ENCODE measurements around the gene CUBN.

DNA sequence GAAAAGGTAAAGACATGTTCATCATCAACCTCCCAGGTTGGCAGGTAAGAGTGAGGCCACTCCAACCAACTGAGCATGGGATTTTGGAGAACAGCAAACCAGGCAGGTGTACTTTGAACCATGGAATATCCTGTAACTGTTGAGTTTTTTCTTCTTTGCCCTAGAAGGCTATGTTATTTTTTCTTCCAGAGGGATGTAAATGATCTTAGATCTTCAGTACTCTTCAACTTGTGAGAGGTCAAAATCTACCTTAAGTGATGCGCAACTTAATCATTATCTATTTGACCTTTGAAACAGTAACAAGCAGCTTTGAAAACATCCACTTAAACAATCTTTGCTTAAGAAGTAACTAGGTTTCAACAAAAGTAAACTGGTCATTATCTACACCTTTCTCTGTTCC, at the start of gene CUBN:
- no peak for TF ChIP-seq POLR2AphosphoS5 (IDR thresholded peaks at IDR 0.05)
- TF ChIP-seq, protein P1, sequence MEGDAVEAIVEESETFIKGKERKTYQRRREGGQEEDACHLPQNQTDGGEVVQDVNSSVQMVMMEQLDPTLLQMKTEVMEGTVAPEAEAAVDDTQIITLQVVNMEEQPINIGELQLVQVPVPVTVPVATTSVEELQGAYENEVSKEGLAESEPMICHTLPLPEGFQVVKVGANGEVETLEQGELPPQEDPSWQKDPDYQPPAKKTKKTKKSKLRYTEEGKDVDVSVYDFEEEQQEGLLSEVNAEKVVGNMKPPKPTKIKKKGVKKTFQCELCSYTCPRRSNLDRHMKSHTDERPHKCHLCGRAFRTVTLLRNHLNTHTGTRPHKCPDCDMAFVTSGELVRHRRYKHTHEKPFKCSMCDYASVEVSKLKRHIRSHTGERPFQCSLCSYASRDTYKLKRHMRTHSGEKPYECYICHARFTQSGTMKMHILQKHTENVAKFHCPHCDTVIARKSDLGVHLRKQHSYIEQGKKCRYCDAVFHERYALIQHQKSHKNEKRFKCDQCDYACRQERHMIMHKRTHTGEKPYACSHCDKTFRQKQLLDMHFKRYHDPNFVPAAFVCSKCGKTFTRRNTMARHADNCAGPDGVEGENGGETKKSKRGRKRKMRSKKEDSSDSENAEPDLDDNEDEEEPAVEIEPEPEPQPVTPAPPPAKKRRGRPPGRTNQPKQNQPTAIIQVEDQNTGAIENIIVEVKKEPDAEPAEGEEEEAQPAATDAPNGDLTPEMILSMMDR (IDR thresholded peaks at IDR 0.05), result no peak

Data from prostate gland (tissue), 2 donors.